Stomach (tissue), 4 donors: ENCODE results near the gene MET.

Experiments
- EP300 ChIP-seq: sonication (generic); formaldehyde crosslinking; IDR thresholded peaks from one replicate; pipeline ENCODE4 v1.6.1; 2017; ENCODE audit warnings: antibody characterized with exemption
- POLR2A ChIP-seq, 4 donors: fragments of 450-650 bp; IDR thresholded peaks; one replicate each; pipeline ENCODE4 v1.6.1; 2016; ENCODE audit warnings: antibody characterized with exemption in 4 of 4, control low read depth in 2 of 4, mild to moderate bottlenecking in 1 of 4, moderate library complexity in 1 of 4
- POLR2AphosphoS5 ChIP-seq, 3 donors: sonication (generic); formaldehyde crosslinking; IDR thresholded peaks; one replicate each; pipeline ENCODE4 v1.6.1; 2016; ENCODE audit warnings: antibody characterized with exemption in 3 of 3
- TF ChIP-seq, protein P1 (sequence below), 7 experiments: fragments of 450-650 bp in 4 of 7; fragments of 200-600 bp in 3 of 7; sonication (generic) in 3 of 7; IDR thresholded peaks; one replicate each; pipeline ENCODE4 v1.5.1; 2016 to 2019; ENCODE audit warnings: antibody characterized with exemption in 7 of 7, control low read depth in 2 of 7, mild to moderate bottlenecking in 1 of 7

DNA sequence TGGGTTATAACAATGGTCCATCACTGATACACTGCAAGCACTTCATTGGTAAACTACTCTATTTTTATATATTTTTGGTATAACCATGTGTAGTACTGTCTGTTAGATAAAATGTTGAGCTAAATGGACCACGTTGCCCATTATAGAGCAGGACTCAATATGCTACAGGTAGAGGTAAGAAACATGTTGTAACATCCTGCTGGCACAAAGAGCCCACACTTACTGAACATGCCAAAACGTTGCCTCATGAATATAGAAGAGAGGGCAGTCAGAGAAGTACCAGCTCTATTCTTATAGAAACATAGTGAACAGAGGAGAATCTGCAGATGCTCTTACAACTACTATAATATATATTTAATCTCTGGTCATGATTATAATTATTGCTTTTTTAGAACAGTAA is 18.4 kb upstream of the MET start:
- TF ChIP-seq EP300 (no peak), POLR2AphosphoS5 (IDR thresholded peaks at IDR 0.05) (no peak), POLR2A (IDR thresholded peaks at IDR 0.05) (no peak)
- TF ChIP-seq, protein P1, sequence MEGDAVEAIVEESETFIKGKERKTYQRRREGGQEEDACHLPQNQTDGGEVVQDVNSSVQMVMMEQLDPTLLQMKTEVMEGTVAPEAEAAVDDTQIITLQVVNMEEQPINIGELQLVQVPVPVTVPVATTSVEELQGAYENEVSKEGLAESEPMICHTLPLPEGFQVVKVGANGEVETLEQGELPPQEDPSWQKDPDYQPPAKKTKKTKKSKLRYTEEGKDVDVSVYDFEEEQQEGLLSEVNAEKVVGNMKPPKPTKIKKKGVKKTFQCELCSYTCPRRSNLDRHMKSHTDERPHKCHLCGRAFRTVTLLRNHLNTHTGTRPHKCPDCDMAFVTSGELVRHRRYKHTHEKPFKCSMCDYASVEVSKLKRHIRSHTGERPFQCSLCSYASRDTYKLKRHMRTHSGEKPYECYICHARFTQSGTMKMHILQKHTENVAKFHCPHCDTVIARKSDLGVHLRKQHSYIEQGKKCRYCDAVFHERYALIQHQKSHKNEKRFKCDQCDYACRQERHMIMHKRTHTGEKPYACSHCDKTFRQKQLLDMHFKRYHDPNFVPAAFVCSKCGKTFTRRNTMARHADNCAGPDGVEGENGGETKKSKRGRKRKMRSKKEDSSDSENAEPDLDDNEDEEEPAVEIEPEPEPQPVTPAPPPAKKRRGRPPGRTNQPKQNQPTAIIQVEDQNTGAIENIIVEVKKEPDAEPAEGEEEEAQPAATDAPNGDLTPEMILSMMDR (IDR thresholded peaks at IDR 0.05), result no peak
